Hepatocyte (in vitro differentiated cells): ENCODE measurements around the gene ANO10.

Experiments used
- CTCF ChIP-seq: fragments of 200-600 bp; sonication (generic); IDR thresholded peaks from 2 replicates; pipeline ENCODE4 v1.5.1; 2016; ENCODE audit warnings: antibody characterized with exemption, mild to moderate bottlenecking; ENCODE audit not compliant: poor library complexity
- EZH2phosphoT487 ChIP-seq: fragments of 200-600 bp; sonication (generic); IDR thresholded peaks from one replicate; pipeline ENCODE4 v1.6.1; 2018; ENCODE audit warnings: antibody characterized with exemption, mild to moderate bottlenecking, low read depth, moderate library complexity; ENCODE audit not compliant: unreplicated experiment, severe bottlenecking

GRCh38 chr3:43616034-43616433, 5.8 kb downstream of the ANO10 start:
- TF ChIP-seq CTCF (no peak), EZH2phosphoT487 (no peak)
